Fibroblast of the aortic adventitia (primary cell): ENCODE measurements around the gene SLF2. TPM values are rescaled to one million over a fixed set of nuclear protein-coding genes. Genes with fewer than 3 reads are reported as not detected.

ENCODE experiments used
- DNase-seq: peaks from one replicate; pipeline ENCODE4 v3.0.0-alpha.2; 2010; ENCODE audit warnings: low read depth
- H3K4me3 ChIP-seq: 2 replicates; pipeline ENCODE4 v1.5.1; 2011; ENCODE audit warnings: low read depth, mild to moderate bottlenecking, control low read depth, low read length, moderate library complexity
- total RNA-seq: library from RNA; depleted of rRNA; stranded (reverse); fragments of >200 nt; gene quantifications from 2 replicates; pipeline ENCODE4 v1.2.3, GENCODE V29; 2012; ENCODE audit warnings: low replicate concordance
- TF ChIP-seq, protein P1 (sequence below): IDR thresholded peaks from 2 replicates; pipeline ENCODE4 v1.5.1; 2011; ENCODE audit warnings: mild to moderate bottlenecking, low read length, control low read depth, inconsistent platforms; ENCODE audit not compliant: insufficient read depth

SLF2 gene
- total RNA-seq, 1 donor, result 62.8 TPM

DNA sequence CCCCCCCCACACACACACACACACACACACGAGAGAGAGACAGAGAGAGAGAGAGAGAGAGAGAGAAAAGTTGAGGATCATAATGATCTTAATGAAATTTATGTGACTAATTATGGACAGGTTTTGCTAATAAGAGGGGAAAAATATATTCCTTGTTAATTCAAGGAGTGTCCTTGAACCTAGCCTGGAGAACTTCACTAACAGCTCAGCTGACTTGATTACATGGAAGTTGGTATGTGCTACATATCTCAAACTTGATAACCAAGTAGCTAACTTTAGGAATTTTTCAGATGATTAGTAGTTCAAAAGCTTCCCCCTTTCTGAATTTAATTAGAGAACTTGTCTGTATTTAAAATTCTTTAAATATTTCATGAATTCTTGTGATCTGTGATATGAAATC lies 15.3 kb downstream of the SLF2 start:
- DNase-seq, result no peak
- H3K4me3 ChIP-seq, result no peak overlapping the region
- TF ChIP-seq, protein P1, sequence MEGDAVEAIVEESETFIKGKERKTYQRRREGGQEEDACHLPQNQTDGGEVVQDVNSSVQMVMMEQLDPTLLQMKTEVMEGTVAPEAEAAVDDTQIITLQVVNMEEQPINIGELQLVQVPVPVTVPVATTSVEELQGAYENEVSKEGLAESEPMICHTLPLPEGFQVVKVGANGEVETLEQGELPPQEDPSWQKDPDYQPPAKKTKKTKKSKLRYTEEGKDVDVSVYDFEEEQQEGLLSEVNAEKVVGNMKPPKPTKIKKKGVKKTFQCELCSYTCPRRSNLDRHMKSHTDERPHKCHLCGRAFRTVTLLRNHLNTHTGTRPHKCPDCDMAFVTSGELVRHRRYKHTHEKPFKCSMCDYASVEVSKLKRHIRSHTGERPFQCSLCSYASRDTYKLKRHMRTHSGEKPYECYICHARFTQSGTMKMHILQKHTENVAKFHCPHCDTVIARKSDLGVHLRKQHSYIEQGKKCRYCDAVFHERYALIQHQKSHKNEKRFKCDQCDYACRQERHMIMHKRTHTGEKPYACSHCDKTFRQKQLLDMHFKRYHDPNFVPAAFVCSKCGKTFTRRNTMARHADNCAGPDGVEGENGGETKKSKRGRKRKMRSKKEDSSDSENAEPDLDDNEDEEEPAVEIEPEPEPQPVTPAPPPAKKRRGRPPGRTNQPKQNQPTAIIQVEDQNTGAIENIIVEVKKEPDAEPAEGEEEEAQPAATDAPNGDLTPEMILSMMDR, result no peak

DNA sequence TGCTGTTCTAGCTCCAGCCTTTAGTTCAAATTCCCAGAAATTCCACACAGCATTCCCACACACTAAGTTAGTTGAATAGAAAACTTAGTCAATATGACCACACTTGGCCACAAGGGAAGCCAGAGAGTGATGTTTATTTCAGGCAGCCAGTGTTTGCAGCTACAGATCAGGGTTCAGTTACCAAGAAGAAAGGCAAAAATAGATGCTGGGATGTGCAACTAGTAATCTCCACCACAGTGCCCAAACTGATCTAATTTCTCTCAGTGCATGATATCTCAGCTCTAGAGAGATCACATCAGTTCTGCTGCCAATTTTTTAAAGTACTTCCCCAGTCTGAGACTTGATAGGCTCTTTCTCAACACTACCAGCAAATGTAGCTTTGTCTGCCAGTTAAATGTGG lies 17.6 kb downstream of the SLF2 start:
- TF ChIP-seq, protein P1, result no peak
- DNase-seq, result no peak
- no peak overlapping the region for H3K4me3 ChIP-seq

DNA sequence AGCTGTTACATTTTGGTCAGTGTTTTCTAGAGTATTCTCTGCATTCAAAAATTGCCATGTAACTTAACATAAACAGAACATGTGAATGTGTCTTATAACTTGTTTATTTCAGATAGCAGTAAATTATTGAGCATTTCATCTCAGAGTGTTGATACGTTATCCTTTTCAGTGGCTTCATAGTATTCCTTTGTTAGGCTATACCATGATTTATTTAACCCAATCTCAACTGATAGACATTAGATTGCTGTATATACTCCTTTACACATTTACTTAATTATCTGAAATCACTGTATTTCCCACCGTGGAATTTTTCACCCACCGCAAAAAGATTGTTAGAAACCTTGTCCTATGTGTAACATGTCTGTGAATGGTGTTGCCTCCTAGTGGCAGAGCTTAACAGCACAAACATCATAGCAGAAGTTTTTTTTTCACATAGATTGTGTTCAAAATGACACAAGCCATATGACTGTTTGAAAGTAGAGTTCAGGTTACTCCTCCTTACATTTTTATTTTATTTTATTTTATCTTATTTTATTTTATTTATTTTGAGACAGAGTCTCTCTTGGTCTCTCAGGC lies 21.4 kb downstream of the SLF2 start:
- TF ChIP-seq, protein P1, result peak; percentile 48
- no peak overlapping the region for H3K4me3 ChIP-seq
- DNase-seq, result no peak

DNA sequence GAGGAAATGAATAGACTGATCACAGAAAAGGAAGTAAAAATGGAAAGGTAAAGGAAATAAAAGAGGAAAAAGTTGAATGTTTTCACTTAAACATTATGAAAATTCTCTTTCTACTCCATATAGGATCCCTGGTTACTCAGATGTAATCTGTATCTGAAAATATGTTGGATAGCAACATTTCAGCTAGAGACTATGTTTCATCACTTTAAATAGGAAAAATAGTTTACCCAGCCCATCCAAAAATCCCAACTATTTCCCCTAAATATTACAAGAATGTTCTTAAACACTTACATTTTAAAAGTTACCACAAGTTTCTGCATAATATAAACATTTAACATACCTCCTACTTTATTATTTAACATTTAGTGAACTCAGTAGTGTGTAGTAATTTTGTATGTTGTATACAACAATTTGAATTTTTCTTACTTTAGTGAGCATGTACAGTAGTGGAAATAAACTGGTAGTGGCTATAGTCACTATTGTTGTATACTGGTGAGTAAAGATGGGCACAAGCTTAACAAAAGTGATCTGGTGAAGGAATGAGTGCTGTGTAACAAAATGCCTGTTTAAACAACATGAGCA lies 27.1 kb downstream of the SLF2 start:
- H3K4me3 ChIP-seq, result no peak overlapping the region
- DNase-seq, result peak; percentile 23
- TF ChIP-seq, protein P1, result no peak

DNA sequence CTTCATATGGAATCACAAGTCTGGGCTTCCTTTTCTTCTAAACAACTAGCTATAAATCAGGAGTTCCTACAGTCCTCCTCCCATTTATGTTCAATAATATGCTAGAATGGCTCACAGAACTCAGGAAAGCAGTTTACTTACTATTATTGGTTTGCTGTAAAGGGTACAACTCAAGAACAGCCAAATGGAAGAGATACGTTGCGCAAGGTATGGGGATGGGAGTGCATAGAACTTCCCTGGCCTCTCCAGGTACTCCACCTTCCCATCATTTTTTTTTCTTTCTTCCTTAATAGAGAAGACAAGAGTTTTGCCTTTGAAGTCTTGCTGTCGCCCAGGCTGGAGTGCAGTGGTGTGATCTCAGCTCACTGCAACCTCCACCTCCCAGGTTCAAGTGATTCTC lies 29.5 kb downstream of the SLF2 start:
- DNase-seq, result no peak
- H3K4me3 ChIP-seq, result no peak overlapping the region
- TF ChIP-seq, protein P1, result no peak

DNA sequence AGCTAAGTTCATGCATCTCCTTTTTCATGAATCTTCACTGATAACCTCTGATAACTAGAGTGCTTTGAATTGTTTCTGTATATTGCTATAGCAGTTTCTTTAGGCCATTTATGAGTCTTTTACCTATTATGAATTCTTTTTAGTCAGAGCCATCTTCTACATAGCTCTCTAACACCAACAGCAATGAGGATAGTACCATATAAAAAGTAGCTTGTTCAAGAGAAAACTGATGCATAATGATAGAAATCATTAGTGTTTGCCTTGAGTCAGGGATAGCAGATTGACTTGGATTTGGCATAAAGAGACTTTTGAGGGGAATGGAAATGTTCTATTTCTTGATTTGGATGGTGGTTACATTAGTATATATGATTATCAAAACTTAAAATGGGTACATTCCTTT lies 30.7 kb downstream of the SLF2 start:
- H3K4me3 ChIP-seq, result no peak overlapping the region
- no peak for DNase-seq
- TF ChIP-seq, protein P1, result no peak

DNA sequence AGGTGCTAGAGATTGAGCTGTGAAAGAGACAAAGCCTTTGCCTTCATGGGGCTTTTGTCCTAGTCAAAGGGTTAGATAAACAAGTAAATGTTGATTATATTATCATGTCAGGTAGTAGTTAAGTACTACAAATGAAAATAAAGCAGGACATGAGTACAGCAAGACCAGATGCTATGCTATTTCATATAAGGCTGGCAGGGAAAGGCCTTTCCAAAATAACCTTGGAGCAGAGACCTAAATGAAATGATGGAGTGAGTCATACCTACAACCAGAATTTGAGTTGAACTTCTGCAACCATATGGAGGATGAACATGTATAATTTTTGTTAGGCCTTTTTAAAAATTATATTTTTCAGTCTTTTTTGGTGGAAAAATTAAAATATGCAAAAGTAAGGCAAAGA lies 33.0 kb downstream of the SLF2 start:
- no peak for DNase-seq

More for the DNA sequence above, 33.0 kb downstream of the SLF2 start:
- TF ChIP-seq, protein P1, result no peak
- H3K4me3 ChIP-seq, result no peak overlapping the region
